GM23338 (cell line): ENCODE results near the gene MALRD1. TPM values are rescaled to one million over a fixed set of nuclear protein-coding genes. Genes with fewer than 3 reads are reported as not detected.

Source experiments
- ATAC-seq: fragments of 200-7000 bp; cut with Tn5 transposase; 3 replicates; pipeline ENCODE4 v1.9.1; 2020
- DNase-seq: peaks from one replicate; pipeline ENCODE4 v3.0.0-alpha.2; 2015; ENCODE audit warnings: low spot score
- H2AFZ ChIP-seq: fragments of 200-600 bp; sonication (generic); 2 replicates; pipeline ENCODE4 v1.8.0; 2016; ENCODE audit warnings: antibody characterized with exemption, mild to moderate bottlenecking, moderate library complexity
- H3F3A ChIP-seq: fragments of 200-600 bp; sonication (generic); replicated peaks from 2 replicates; pipeline ENCODE4 v1.8.0; 2017; ENCODE audit warnings: antibody characterized with exemption, mixed run types, low read depth
- H3K27ac ChIP-seq: fragments of 200-600 bp; sonication (generic); 2 replicates; pipeline ENCODE4 v1.6.1; 2016; ENCODE audit warnings: low read depth
- H3K27me3 ChIP-seq: fragments of 200-600 bp; sonication (generic); 2 replicates; pipeline ENCODE4 v1.8.0; 2016; ENCODE audit warnings: mild to moderate bottlenecking, mixed run types, moderate library complexity; ENCODE audit not compliant: insufficient read depth
- H3K36me3 ChIP-seq: fragments of 200-600 bp; sonication (generic); 2 replicates; pipeline ENCODE4 v1.8.0; 2016; ENCODE audit warnings: mild to moderate bottlenecking; ENCODE audit not compliant: insufficient read depth
- H3K4me1 ChIP-seq: fragments of 200-600 bp; sonication (generic); 2 replicates; pipeline ENCODE4 v1.8.0; 2016; ENCODE audit warnings: mild to moderate bottlenecking, moderate library complexity; ENCODE audit not compliant: insufficient read depth
- H3K4me2 ChIP-seq: fragments of 200-600 bp; sonication (generic); 2 replicates; pipeline ENCODE4 v1.7.1; 2017; ENCODE audit warnings: mixed run types
- H3K4me3 ChIP-seq: fragments of 200-600 bp; sonication (generic); 2 replicates; pipeline ENCODE4 v1.6.1; 2016; ENCODE audit warnings: mixed run types
- H3K79me2 ChIP-seq: fragments of 200-600 bp; sonication (generic); replicated peaks from 2 replicates; pipeline ENCODE4 v1.8.0; 2017; ENCODE audit warnings: mild to moderate bottlenecking; ENCODE audit not compliant: insufficient read depth
- H3K9me2 ChIP-seq: fragments of 200-600 bp; sonication (generic); 2 replicates; pipeline ENCODE4 v1.8.0; 2017; ENCODE audit not compliant: insufficient read depth
- H4K20me1 ChIP-seq: fragments of 200-600 bp; sonication (generic); replicated peaks from 2 replicates; pipeline ENCODE4 v1.8.0; 2017; ENCODE audit warnings: mild to moderate bottlenecking; ENCODE audit not compliant: insufficient read depth
- H3K27ac Mint-ChIP-seq: 2 replicates; pipeline ENCODE4 v1.8.0; 2020; ENCODE audit warnings: inconsistent platforms, mild to moderate bottlenecking, moderate library complexity, mixed read lengths
- H3K27me3 Mint-ChIP-seq: 3 replicates; pipeline ENCODE4 v1.8.0; 2022; ENCODE audit warnings: low read depth, mild to moderate bottlenecking, moderate library complexity, mixed read lengths, inconsistent platforms; ENCODE audit not compliant: insufficient read depth, poor library complexity
- H3K36me3 Mint-ChIP-seq: 3 replicates; pipeline ENCODE4 v1.8.0; 2021; ENCODE audit warnings: low read depth, mild to moderate bottlenecking, inconsistent platforms, moderate library complexity, mixed read lengths
- H3K4me1 Mint-ChIP-seq: 3 replicates; pipeline ENCODE4 v1.8.0; 2020; ENCODE audit warnings: mild to moderate bottlenecking, inconsistent platforms, mixed read lengths
- H3K4me3 Mint-ChIP-seq: 3 replicates; pipeline ENCODE4 v1.8.0; 2021; ENCODE audit warnings: moderate library complexity, mild to moderate bottlenecking, inconsistent platforms, mixed read lengths
- H3K9me3 Mint-ChIP-seq: 3 replicates; pipeline ENCODE4 v1.8.0; 2020; ENCODE audit warnings: moderate library complexity, mild to moderate bottlenecking, inconsistent platforms, mixed read lengths
- CREB1 ChIP-seq: fragments of 250-450 bp; sonication (Bioruptor Pico); IDR thresholded peaks from 2 replicates; pipeline ENCODE4 v1.5.0; 2020; ENCODE audit warnings: low read depth, mild to moderate bottlenecking, moderate library complexity
- CTCF ChIP-seq, 2 experiments: fragments of 200-600 bp in 1 of 2; sonication (generic) in 1 of 2; conservative IDR thresholded peaks; 2 replicates each; pipeline versions ENCODE4 v1.5.1 to v1.6.1; 2016 to 2017; ENCODE audit warnings: antibody characterized with exemption in 2 of 2, low read depth in 2 of 2, mild to moderate bottlenecking in 2 of 2, moderate library complexity in 1 of 2
- ETS1 ChIP-seq: IDR thresholded peaks from 2 replicates; pipeline ENCODE4 v1.6.1; 2016; ENCODE audit warnings: antibody characterized with exemption
- EZH2 ChIP-seq: fragments of 200-600 bp; sonication (generic); IDR thresholded peaks from one replicate; pipeline ENCODE4 v1.8.0; 2017; ENCODE audit warnings: antibody characterized with exemption, mild to moderate bottlenecking, low read depth; ENCODE audit not compliant: unreplicated experiment
- EZH2phosphoT487 ChIP-seq: fragments of 200-600 bp; sonication (generic); IDR thresholded peaks from one replicate; pipeline ENCODE4 v1.8.1; 2018; ENCODE audit warnings: antibody characterized with exemption; ENCODE audit not compliant: unreplicated experiment
- NANOG ChIP-seq: IDR thresholded peaks from 2 replicates; pipeline ENCODE4 v1.6.1; 2016; ENCODE audit warnings: antibody characterized with exemption, borderline replicate concordance
- STAT1 ChIP-seq: IDR thresholded peaks from one replicate; pipeline ENCODE4 v1.6.1; 2016; ENCODE audit warnings: antibody characterized with exemption; ENCODE audit not compliant: unreplicated experiment
- ZNF114 ChIP-seq: fragments of 250-450 bp; sonication (Bioruptor Pico); IDR thresholded peaks from 2 replicates; pipeline ENCODE4 v1.5.0; 2020; ENCODE audit warnings: mild to moderate bottlenecking, moderate library complexity
- ZNF331 ChIP-seq: fragments of 250-450 bp; sonication (Bioruptor Pico); IDR thresholded peaks from 2 replicates; pipeline ENCODE4 v1.5.0; 2020; ENCODE audit warnings: low read depth, mild to moderate bottlenecking, moderate library complexity
- ZNF462 ChIP-seq: fragments of 250-450 bp; sonication (Bioruptor Pico); IDR thresholded peaks from 2 replicates; pipeline ENCODE4 v1.5.0; 2020; ENCODE audit warnings: mild to moderate bottlenecking, moderate library complexity
- polyA plus RNA-seq: library from polyadenylated mRNA; unstranded; fragments of >200 nt; fragmentation: Nextera tagmentation; extraction: Ambion mirVana; gene quantifications from 2 replicates; pipeline ENCODE4 v1.2.1, GENCODE V29; 2016
- total RNA-seq: library from RNA; depleted of rRNA; stranded (reverse); fragments of >200 nt; shearing (Covaris generic); gene quantifications from 2 replicates; pipeline ENCODE4 v1.2.3, GENCODE V29; 2014

The MALRD1 gene
- total and polyA plus RNA-seq, 2 experiments from 2014 or later: 0.42 to 1.9 TPM

GRCh38 chr10:19707376-19707775, 658.8 kb downstream of the MALRD1 start:
- H3K4me2 ChIP-seq: no peak overlapping the region
- no peaks in the 10 kb centered on the region for H4K20me1 ChIP-seq
- no peaks in the 10 kb centered on the region for H3K79me2 ChIP-seq
- no peaks in the 10 kb centered on the region for H3K27me3 ChIP-seq
- Mint-ChIP-seq H3K4me3 (no peak overlapping the region), H3K36me3 (peaks cover 7% of the 10 kb centered on the region; the same call in 2 of the 3 replicates), H3K4me1 (peaks cover 4% of the 10 kb centered on the region; the same call in 1 of the 3 replicates), H3K9me3 (peaks cover 10% of the 10 kb centered on the region), H3K27me3 (peaks cover 2% of the 10 kb centered on the region), H3K27ac (no peak overlapping the region)
- ATAC-seq (no peak), DNase-seq (no peak)
- H3K4me3 ChIP-seq: no peak overlapping the region
- H2AFZ ChIP-seq: no peak overlapping the region
- H3K9me2 ChIP-seq: no peaks in the 10 kb centered on the region
- H3K36me3 ChIP-seq: no peaks in the 10 kb centered on the region
- H3K27ac ChIP-seq: no peak overlapping the region
- TF ChIP-seq ZNF114 (CRISPR knock-in tag) (no peak), EZH2 (no peak), NANOG (no peak)
- no peaks in the 10 kb centered on the region for H3F3A ChIP-seq
- no peaks in the 10 kb centered on the region for H3K4me1 ChIP-seq

GRCh38 chr10:19708031-19708430, 659.4 kb downstream of the MALRD1 start:
- no peaks in the 10 kb centered on the region for H3K36me3 ChIP-seq
- H3K79me2 ChIP-seq: no peaks in the 10 kb centered on the region
- H3F3A ChIP-seq: no peaks in the 10 kb centered on the region
- TF ChIP-seq CTCF (conservative IDR thresholded peaks at IDR 0.05; ENCODE audit: low read depth in 2 of 2): no peak
- no peak for TF ChIP-seq ZNF331 (CRISPR knock-in tag)
- no peak for TF ChIP-seq NANOG
- TF ChIP-seq ZNF114 (CRISPR knock-in tag): no peak
- TF ChIP-seq STAT1: no peak
- TF ChIP-seq CREB1 (CRISPR knock-in tag): no peak
- no peak for TF ChIP-seq ZNF462 (CRISPR knock-in tag)
- no peak for TF ChIP-seq EZH2phosphoT487
- TF ChIP-seq ETS1: no peak
- TF ChIP-seq EZH2: no peak
- H2AFZ ChIP-seq: no peak overlapping the region
- Mint-ChIP-seq H3K4me3 (no peak overlapping the region), H3K36me3 (peaks cover 7% of the 10 kb centered on the region; the same call in 2 of the 3 replicates), H3K9me3 (peaks cover 13% of the 10 kb centered on the region), H3K4me1 (peaks cover 4% of the 10 kb centered on the region; the same call in 1 of the 3 replicates), H3K27me3 (peaks cover 2% of the 10 kb centered on the region), H3K27ac (no peak overlapping the region)
- H3K4me3 ChIP-seq: no peak overlapping the region
- no peaks in the 10 kb centered on the region for H4K20me1 ChIP-seq
- H3K9me2 ChIP-seq: no peaks in the 10 kb centered on the region
- no peak overlapping the region for H3K27ac ChIP-seq
- ATAC-seq (no peak), DNase-seq (no peak)
- H3K4me2 ChIP-seq: no peak overlapping the region
- H3K27me3 ChIP-seq: no peaks in the 10 kb centered on the region
- no peaks in the 10 kb centered on the region for H3K4me1 ChIP-seq
